HL-60 (cell line): ENCODE results near the gene VWA8.
"Not testable (repeated sequence)": the region's sequence is repeated elsewhere in the genome, so short reads cannot be mapped to it uniquely, and the experiment has no call there.

Experiments used
- DNase-seq, 2 experiments: peaks; one replicate each; pipeline ENCODE4 v3.0.0-alpha.2; 2010 to 2020; ENCODE audit warnings: low read depth in 1 of 2, low spot score in 1 of 2
- H3K27ac ChIP-seq: fragments of 250-450 bp; sonication (Bioruptor Pico); replicated peaks from 2 replicates; pipeline ENCODE4 v1.5.1; 2020; ENCODE audit warnings: mild to moderate bottlenecking, moderate library complexity
- H3K27me3 ChIP-seq: fragments of 250-450 bp; sonication (Bioruptor Pico); 2 replicates; pipeline ENCODE4 v1.5.1; 2021; ENCODE audit warnings: mild to moderate bottlenecking, moderate library complexity; ENCODE audit not compliant: insufficient read depth, poor library complexity, severe bottlenecking
- H3K4me3 ChIP-seq: replicated peaks from 2 replicates; pipeline ENCODE4 v1.5.1; 2011; ENCODE audit warnings: mild to moderate bottlenecking, control low read depth, low read length; ENCODE audit not compliant: insufficient read depth
- CTCF ChIP-seq: IDR thresholded peaks from one replicate; pipeline ENCODE4 v1.5.1; 2011; ENCODE audit warnings: low read length, control low read depth, inconsistent platforms; ENCODE audit not compliant: insufficient read depth
- GABPA ChIP-seq: IDR thresholded peaks from 2 replicates; pipeline ENCODE4 v1.6.1; 2012; ENCODE audit warnings: low read depth
- POLR2AphosphoS5 ChIP-seq: IDR thresholded peaks from 2 replicates; pipeline ENCODE4 v1.6.1; 2012; ENCODE audit warnings: low read depth
- REST ChIP-seq: IDR thresholded peaks from 2 replicates; pipeline ENCODE4 v1.6.1; 2012; ENCODE audit warnings: low read depth; ENCODE audit not compliant: insufficient replicate concordance
- SPI1 ChIP-seq: IDR thresholded peaks from 2 replicates; pipeline ENCODE4 v1.6.1; 2012; ENCODE audit warnings: low read depth, mild to moderate bottlenecking, borderline replicate concordance

VWA8 gene

GRCh38 chr13:41955605-41956004, 5.3 kb downstream of the VWA8 start:
- peak overlapping the region; percentile 67 for H3K27ac ChIP-seq
- peak; percentile 92 to 94 for DNase-seq

GRCh38 chr13:41954226-41954625, 6.7 kb downstream of the VWA8 start:
- no peak for DNase-seq
- TF ChIP-seq REST (no peak), GABPA (no peak), SPI1 (no peak), POLR2AphosphoS5 (no peak), CTCF (no peak)
- Histone ChIP-seq H3K27ac (no peak overlapping the region), H3K27me3 (no peaks in the 10 kb centered on the region), H3K4me3 (no peak overlapping the region)

More at GRCh38 chr13:41955605-41956004, 5.3 kb downstream of the VWA8 start:
- peak; percentile 6; the same call in 1 of the 2 replicates for TF ChIP-seq SPI1
- TF ChIP-seq REST, result no peak
- TF ChIP-seq CTCF, result no peak
- no peak for TF ChIP-seq GABPA
- TF ChIP-seq POLR2AphosphoS5, result peak; percentile 61
- no peaks in the 10 kb centered on the region for H3K27me3 ChIP-seq
- peak overlapping the region; percentile 8; the same call in 1 of the 2 replicates for H3K4me3 ChIP-seq

- Histone ChIP-seq H3K27me3 (no peaks in the 10 kb centered on the region), H3K27ac (no peak overlapping the region), H3K4me3 (no peak overlapping the region)
- TF ChIP-seq POLR2AphosphoS5 (no peak), SPI1 (no peak), REST (no peak), CTCF (no peak), GABPA (no peak)
- DNase-seq, result no peak
Observed at GRCh38 chr13:41952749-41953148, 8.2 kb downstream of the VWA8 start.

- not testable (repeated sequence) for H3K27me3 ChIP-seq, H3K27ac ChIP-seq, H3K4me3 ChIP-seq, DNase-seq
Observed at GRCh38 chr13:41949104-41949503, 11.8 kb downstream of the VWA8 start.
